ENCODE data around the gene NSUN7.
A peak's percentile ranks its signal among the peaks of the same experiment; 100 is the strongest.
"Not testable (repeated sequence)": the region's sequence is repeated elsewhere in the genome, so short reads cannot be mapped to it uniquely, and the experiment has no call there.

NSUN7 gene, protein sequence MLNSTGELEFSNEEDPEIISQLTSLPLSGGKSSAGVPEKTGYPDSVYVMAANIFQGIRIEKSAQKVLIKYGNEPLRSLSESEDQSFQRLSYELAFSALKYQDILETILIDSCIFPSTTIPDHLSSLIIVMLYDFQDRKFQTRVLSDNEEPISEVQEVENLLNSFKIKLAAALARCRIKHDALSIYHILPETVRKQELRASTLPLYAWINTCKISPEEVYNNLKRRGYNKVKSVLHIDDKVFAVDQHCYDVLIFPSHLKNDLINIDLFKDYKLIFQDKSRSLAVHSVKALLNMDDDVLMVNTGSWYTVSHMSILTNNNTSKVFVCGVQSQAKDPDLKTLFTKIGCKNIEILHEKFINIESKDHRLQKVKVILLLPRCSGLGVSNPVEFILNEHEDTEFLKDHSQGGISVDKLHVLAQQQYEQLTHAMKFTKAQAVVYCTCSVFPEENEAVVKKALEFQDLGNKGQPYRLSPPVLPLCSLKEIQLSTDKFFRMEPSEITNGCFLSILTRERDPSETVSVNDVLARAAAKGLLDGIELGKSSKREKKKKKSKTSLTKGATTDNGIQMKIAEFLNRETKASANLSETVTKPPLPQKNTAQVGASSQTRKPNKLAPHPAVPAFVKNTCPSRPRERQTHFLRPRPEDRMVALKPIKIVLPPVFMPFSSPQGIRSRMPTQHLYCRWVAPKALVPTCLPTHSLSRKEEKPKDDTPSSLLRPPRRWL

DNA sequence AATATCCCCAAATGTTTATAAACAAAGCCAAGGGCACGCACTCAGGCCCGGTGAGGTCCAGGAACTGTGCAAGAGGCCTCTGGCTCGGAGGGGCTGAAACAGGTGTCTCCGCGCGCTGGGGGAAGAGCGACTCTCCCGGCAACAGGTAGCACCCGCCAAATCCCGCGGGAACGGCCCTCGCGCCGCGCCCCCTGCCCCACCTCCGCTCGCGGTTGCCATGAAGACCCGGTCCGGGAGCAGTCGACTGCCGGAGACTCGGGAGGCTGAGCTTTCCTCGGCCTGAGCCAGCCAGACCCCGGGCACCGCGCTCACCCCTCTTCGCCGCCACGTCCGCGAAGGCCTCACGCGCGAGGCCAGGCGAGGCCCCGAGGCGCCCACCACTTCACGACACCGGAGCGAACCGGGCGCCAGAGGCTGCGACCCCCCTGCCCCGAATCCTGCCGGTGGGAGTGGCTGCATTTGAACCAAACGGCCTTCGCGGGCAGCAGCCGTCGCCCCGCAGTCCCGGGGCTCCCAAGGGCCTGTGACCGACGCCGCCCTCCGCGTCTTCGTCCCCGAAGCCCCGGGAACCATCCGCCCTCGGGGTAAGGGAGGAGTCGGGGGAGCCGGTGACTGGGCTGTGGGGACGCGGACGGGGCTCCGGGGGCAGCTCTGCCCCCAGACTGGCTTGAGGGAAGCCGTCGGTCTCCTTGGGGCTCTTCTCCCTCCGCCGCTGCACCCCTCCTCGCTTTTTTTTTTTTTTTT lies at the start of gene NSUN7:
TSS of gene NSUN7 (plus strand) at position 239 of the 744 bp plus-strand sequence. CDS start 739 bp downstream, outside the sequence.
- peaks cover 14% of the 10 kb centered on the region for H3K4me1 Mint-ChIP-seq
- peak within 1 kb of the TSS; percentile 57 for H3K4me3 Mint-ChIP-seq
- peaks cover 7% of the 10 kb centered on the region for H3K36me3 Mint-ChIP-seq
- H3K27ac Mint-ChIP-seq, result no peak within 1 kb of the TSS
- H3K9me3 Mint-ChIP-seq, result no peaks in the 10 kb centered on the region
- H3K27me3 Mint-ChIP-seq, result peaks cover 64% of the 10 kb centered on the region
- peak; percentile 60 for DNase-seq
- CTCF ChIA-PET, result interaction anchor here (0.7 kb wide), 1 partner anchor 9 kb away, joined by 3 read pairs; no protein-coding TSS in a partner anchor

DNA sequence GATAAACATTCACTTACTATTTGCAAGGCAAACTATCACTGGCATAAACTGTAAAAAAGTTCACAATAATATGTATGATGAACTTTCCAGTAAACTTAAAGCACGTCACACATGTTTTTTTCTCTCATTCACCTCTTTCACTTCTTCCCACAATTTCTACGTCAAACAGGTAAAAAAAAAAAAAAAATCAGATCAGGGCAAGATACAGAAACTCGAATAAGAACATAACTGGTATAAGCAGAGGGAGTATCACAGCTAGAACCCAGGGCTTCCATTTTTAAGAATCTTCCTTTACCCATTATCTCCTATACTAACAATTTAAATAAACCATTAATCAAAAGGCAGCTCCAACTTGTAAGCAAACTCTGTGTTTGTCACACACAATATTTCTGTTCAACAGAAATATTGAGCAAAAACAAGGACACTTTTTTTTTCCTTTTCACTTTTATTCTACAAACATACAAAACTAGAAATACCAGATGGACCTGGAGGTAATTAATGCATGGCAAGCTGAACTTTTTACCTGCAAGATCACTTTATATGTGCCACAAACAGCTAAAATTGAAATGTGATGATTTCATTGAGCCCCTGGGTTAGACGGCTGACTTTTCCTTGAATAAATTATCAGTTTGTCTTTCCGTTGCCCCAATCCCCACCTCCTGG lies 47.5 kb upstream of the NSUN7 start:
- no peaks in the 10 kb centered on the region for H3K36me3 Mint-ChIP-seq
- H3K9me3 Mint-ChIP-seq, result no peaks in the 10 kb centered on the region
- peaks cover 9% of the 10 kb centered on the region for H3K27me3 Mint-ChIP-seq
- H3K4me1 Mint-ChIP-seq, result peaks cover 17% of the 10 kb centered on the region
- CTCF ChIA-PET, result interaction anchor here (0.6 to 1.2 kb wide), 2 partner anchors 17 to 384 kb away, joined by 3 to 4 read pairs; no protein-coding TSS in a partner anchor
- no peak for DNase-seq
- H3K27ac Mint-ChIP-seq, result no peak overlapping the region
- H3K4me3 Mint-ChIP-seq, result no peak overlapping the region

DNA sequence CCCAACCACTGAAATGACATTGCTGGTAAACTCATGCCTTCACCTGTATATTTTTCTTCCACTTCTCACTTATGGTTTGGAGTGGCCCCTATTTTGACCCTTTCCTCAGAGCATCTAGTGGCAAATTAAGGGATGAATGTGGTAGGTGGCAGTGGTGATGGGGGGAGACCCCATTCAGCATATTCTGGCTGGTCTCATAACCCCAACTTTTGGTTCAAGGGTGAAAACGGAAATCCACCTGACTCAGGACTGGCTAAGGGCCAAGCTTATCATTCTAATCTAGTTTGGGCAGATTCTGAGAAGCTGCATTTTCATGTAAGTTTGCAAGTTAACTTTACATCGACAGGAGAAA lies 47.0 kb upstream of the NSUN7 start:
- Mint-ChIP-seq H3K4me1 (peaks cover 17% of the 10 kb centered on the region), H3K27me3 (peaks cover 13% of the 10 kb centered on the region), H3K4me3 (no peak overlapping the region), H3K36me3 (no peaks in the 10 kb centered on the region), H3K27ac (no peak overlapping the region), H3K9me3 (no peaks in the 10 kb centered on the region)
- no peak for DNase-seq
- CTCF ChIA-PET, result interaction anchor here (1.2 kb wide), 1 partner anchor 16 kb away, joined by 4 read pairs; no protein-coding TSS in a partner anchor

DNA sequence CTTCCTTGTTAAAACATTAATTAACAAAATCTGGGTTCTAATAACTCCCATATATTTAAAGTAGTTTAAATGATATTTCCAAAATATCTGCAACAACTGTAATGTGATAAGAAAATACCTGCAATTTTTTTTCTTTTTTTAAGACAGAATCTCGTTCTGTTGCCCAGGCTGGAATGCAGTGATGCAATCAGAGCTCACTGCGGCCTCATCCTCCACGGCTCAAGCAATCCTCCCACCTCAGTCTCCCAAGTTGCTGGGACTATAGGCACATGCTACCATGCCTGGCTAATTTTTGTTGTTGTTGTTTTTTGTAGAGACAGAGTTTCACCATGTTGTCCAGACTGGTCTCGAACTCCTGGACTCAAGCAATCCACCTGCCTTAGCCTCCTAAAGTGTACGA lies 45.7 kb upstream of the NSUN7 start:
- H3K27ac Mint-ChIP-seq, result no peak overlapping the region
- peaks cover 17% of the 10 kb centered on the region for H3K4me1 Mint-ChIP-seq
- DNase-seq, result no peak
- H3K27me3 Mint-ChIP-seq, result peaks cover 25% of the 10 kb centered on the region
- no peaks in the 10 kb centered on the region for H3K36me3 Mint-ChIP-seq
- H3K9me3 Mint-ChIP-seq, result no peaks in the 10 kb centered on the region
- CTCF ChIA-PET, result no interaction called here
- no peak overlapping the region for H3K4me3 Mint-ChIP-seq

DNA sequence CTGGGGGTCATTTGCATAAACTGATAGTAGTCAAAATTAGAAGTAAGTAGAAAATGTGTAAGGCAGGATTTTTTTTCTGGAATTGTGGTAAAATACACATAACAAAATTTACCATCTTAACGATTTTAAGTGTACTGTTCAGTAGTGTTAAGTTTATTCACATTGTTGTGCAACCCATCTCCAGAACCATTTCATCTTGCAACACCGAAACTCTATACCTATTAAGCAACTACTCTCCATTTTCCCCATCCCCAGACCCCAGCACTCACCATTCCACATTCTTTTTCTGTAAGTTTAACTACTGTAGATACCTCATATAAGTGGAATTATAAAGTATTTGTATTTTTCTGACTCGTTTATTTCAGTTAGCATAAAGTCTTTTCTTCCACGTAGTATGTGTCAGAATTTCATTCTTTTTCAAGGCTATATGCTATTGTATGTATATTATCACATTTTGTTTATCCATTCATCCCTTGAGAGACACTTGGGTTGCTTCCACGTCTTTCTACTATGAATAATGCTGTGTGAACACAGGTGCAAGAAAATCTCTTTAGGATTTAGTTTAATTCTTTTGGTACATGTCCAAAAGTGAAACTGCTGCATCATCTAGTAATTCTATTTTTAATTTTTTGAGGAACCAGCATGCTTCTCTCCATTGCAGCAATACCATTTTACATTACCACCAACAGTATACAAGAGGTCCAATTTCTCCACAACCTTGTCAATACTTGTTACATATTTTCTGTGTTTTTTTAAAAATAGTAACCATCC lies 39.1 kb upstream of the NSUN7 start:
- Mint-ChIP-seq H3K9me3 (no peaks in the 10 kb centered on the region), H3K4me3 (no peak overlapping the region), H3K27me3 (peaks cover 43% of the 10 kb centered on the region), H3K27ac (no peak overlapping the region), H3K36me3 (no peaks in the 10 kb centered on the region), H3K4me1 (no peaks in the 10 kb centered on the region)
- CTCF ChIA-PET, result no interaction called here
- no peak for DNase-seq

DNA sequence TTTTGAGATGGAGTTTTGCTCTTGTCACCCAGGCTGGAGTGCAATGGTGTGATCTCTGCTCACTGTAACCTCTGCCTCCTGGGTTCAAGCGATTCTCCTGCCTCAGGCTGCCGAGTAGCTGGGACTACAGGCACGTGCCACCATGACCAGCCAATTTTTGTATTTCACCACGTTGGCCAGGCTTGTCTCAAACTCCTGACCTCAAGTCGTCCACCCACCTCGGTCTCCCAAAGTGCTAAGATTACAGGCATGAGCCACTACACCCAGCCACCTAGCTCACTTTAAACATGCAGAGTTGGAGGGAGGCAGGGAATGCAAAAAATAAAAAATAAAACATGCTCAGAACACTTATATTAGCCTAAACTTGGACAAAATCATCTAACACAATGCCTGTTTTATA lies 36.8 kb upstream of the NSUN7 start:
- CTCF ChIA-PET, result interaction anchor here (0.6 to 0.9 kb wide), 2 partner anchors 293 to 399 kb away, joined by 3 read pairs; no protein-coding TSS in a partner anchor
- not testable (repeated sequence) for H3K9me3 Mint-ChIP-seq, H3K27ac Mint-ChIP-seq, H3K4me1 Mint-ChIP-seq, H3K36me3 Mint-ChIP-seq, DNase-seq, H3K4me3 Mint-ChIP-seq
- peaks cover 33% of the 10 kb centered on the region for H3K27me3 Mint-ChIP-seq

DNA sequence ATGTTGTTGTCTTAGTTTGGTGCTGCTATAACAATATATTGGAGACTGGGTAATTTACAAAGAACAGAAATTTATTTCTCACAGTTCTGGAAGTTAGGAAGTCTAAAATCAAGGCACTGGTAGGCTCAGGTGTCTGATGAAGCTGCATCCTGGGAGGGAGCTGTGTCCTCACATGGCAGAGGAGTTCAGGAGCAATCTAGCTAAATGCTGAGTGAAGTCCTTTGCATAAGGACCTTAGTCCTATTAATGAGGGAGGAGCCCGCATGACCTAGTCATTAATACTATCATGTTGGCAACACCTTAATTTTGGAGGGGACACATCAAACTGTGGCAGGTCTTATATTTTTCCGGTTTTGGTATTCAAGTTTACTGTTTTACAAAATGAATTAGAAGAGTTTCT lies 36.0 kb upstream of the NSUN7 start:
- H3K4me1 Mint-ChIP-seq, result peaks cover 7% of the 10 kb centered on the region
- CTCF ChIA-PET, result no interaction called here
- no peak overlapping the region for H3K4me3 Mint-ChIP-seq
- no peaks in the 10 kb centered on the region for H3K36me3 Mint-ChIP-seq
- H3K9me3 Mint-ChIP-seq, result no peaks in the 10 kb centered on the region
- H3K27me3 Mint-ChIP-seq, result peaks cover 25% of the 10 kb centered on the region
- no peak overlapping the region for H3K27ac Mint-ChIP-seq
- DNase-seq, result no peak

DNA sequence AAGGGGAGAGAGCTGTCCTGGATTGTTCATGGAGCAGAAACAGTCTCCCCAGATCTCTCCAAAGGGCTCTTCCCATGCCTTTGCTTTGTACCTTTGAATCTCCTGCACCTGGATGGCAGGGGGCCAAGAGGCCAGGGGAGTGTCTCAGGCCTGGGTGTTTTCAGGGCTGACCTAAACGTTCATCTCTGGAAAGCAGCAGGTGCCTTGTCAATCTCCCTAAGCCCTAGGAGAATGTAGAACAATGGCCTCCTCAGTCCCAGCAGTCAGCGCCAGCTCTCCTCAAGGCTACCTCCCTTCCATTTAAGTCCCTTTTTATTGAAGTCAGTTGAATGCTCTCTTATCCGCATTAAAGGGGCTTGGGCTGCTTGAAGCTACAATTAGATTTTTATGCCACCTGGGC lies 31.2 kb upstream of the NSUN7 start:
- Mint-ChIP-seq H3K36me3 (no peaks in the 10 kb centered on the region), H3K4me3 (no peak overlapping the region), H3K27ac (no peak overlapping the region), H3K27me3 (peaks cover 4% of the 10 kb centered on the region), H3K4me1 (peaks cover 16% of the 10 kb centered on the region), H3K9me3 (no peaks in the 10 kb centered on the region)
- CTCF ChIA-PET, result interaction anchor here (0.6 to 3.2 kb wide), 9 partner anchors 16 to 566 kb away, joined by 3 to 22 read pairs (median 4); no protein-coding TSS in a partner anchor
- DNase-seq, result no peak

DNA sequence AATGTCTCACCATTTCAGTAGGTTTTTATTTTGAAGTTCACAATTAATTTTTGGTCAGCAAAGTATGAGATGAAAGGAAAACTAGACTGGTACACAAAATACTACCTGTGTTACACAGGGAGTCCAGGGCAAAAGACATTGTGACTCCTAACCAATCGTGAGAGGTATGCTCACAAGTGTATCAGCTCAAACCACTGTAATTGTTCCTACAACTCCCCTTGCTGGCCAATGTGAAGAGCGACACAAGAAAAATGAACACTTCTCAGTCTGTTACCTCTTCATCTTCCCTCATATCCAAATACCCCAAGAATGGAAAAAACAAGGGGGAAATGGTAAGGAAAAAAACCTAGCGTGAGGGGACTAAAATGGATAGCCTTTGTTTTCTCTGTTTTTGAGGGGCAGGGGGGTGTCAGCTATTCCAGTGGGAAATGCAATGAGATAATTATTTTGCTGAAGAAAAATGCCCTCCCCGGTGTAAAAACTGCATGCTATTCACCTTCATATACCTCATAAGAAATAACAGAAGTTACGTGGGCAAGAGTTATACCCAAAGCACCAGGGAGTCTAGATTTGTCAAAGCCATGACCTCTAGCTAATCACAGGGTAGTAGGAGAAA lies 30.6 kb upstream of the NSUN7 start:
- H3K4me3 Mint-ChIP-seq, result no peak overlapping the region
- no peak for DNase-seq
- peaks cover 4% of the 10 kb centered on the region for H3K27me3 Mint-ChIP-seq
- no peaks in the 10 kb centered on the region for H3K36me3 Mint-ChIP-seq
- no peaks in the 10 kb centered on the region for H3K9me3 Mint-ChIP-seq
- peaks cover 21% of the 10 kb centered on the region for H3K4me1 Mint-ChIP-seq
- CTCF ChIA-PET, result interaction anchor here (0.8 to 3.2 kb wide), 12 partner anchors 16 to 567 kb away, joined by 3 to 22 read pairs (median 4); partner anchors contain the start of gene RBM47
- H3K27ac Mint-ChIP-seq, result no peak overlapping the region

DNA sequence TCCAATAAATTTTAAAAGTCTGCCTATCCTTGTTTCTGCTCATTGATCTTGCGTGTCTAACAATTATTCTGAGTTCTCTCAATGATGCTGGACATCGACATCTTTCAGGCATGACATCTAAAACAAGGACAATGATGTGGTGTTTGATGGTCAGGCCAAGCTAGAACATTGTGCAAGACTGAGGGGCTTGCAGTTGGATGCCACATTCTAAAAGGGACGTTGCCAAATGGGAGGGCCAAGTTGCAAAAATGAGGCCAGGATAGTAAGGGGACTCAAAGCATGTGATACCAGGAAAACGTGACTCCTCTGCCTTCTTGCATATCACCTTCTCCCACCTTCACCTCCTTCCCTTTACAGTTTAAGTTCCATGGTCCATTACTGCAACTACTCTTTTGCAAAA lies 29.4 kb upstream of the NSUN7 start:
- CTCF ChIA-PET, result interaction anchor here (0.8 to 3.2 kb wide), 8 partner anchors 21 to 411 kb away, joined by 3 to 22 read pairs (median 4); no protein-coding TSS in a partner anchor
- no peak for DNase-seq
- peaks cover 4% of the 10 kb centered on the region for H3K27me3 Mint-ChIP-seq
- H3K9me3 Mint-ChIP-seq, result no peaks in the 10 kb centered on the region
- H3K36me3 Mint-ChIP-seq, result peaks cover 2% of the 10 kb centered on the region
- H3K4me3 Mint-ChIP-seq, result no peak overlapping the region
- H3K4me1 Mint-ChIP-seq, result peaks cover 21% of the 10 kb centered on the region
- H3K27ac Mint-ChIP-seq, result no peak overlapping the region

DNA sequence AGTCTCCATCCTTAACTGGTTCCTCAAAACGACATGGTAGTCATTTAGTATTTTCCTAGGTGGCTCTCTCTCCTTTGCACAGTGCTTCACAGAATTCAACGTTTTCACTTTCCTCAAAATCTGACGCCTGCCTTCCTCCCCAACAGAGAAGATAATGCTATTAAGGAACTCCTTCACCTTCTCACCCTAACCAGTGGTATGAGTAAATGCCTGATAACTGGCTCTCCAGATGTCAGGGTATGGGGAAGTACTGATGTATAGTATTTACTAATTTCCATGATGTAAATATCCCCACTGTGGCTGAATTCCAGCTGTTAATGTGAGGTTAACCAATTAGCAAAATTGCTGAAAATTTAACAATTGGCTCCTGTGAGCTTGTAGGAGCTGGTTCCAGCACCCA lies 28.8 kb upstream of the NSUN7 start:
- H3K27me3 Mint-ChIP-seq, result peaks cover 4% of the 10 kb centered on the region
- H3K9me3 Mint-ChIP-seq, result no peaks in the 10 kb centered on the region
- H3K27ac Mint-ChIP-seq, result no peak overlapping the region
- CTCF ChIA-PET, result interaction anchor here (1.0 to 2.3 kb wide), 6 partner anchors 48 to 411 kb away, joined by 3 to 7 read pairs (median 4); no protein-coding TSS in a partner anchor
- H3K36me3 Mint-ChIP-seq, result peaks cover 2% of the 10 kb centered on the region
- DNase-seq, result no peak
- peaks cover 21% of the 10 kb centered on the region for H3K4me1 Mint-ChIP-seq
- H3K4me3 Mint-ChIP-seq, result no peak overlapping the region

DNA sequence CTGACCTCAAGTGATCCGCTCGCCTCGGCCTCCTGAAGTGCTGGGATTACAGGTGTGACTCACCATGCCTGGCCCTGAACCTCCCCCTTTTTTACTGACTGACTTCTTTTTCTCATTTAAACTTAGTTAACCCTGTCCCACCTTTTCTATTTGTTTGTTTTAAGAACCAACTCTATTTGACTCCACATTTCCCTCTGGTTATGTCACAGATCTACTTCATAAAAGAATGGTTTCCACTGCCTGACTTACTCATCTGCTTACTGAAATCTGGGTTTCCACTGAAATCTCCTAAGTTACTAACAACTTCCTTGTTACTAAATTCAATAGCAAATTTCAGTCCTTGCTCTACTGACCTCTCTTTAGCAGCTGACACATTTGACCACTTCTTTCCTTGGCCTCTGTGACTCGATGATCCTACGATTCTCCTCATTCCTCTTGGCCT lies 28.0 kb upstream of the NSUN7 start:
- no peaks in the 10 kb centered on the region for H3K9me3 Mint-ChIP-seq
- H3K27me3 Mint-ChIP-seq, result peaks cover 4% of the 10 kb centered on the region
- peaks cover 16% of the 10 kb centered on the region for H3K4me1 Mint-ChIP-seq
- CTCF ChIA-PET, result interaction anchor here (0.7 to 2.2 kb wide), 4 partner anchors 49 to 404 kb away, joined by 3 to 6 read pairs (median 4); no protein-coding TSS in a partner anchor
- no peak for DNase-seq
- no peak overlapping the region for H3K27ac Mint-ChIP-seq
- H3K4me3 Mint-ChIP-seq, result no peak overlapping the region
- H3K36me3 Mint-ChIP-seq, result peaks cover 2% of the 10 kb centered on the region

All from activated naive CD4-positive, alpha-beta T cell treated with anti-CD3 and anti-CD28 coated beads, Interleukin-2, amount 10 ng/mL, durations not matched to agents 7 days and 5 days (primary cell).